SKM-1 (cell line): Measurements from ENCODE around the gene BCDIN3D.
"Not testable (repeated sequence)": the region's sequence is repeated elsewhere in the genome, so short reads cannot be mapped to it uniquely, and the experiment has no call there.

Experiments
- DNase-seq: peaks from one replicate; lab custom pipeline; 2025; ENCODE audit not compliant: unreplicated experiment; lab: John Stamatoyannopoulos, UW

Gene BCDIN3D

GRCh38 chr12:49877066-49877465 is 34.2 kb upstream of the BCDIN3D start:
- DNase-seq, result no peak

GRCh38 chr12:49876070-49876469 is 33.2 kb upstream of the BCDIN3D start:
- no peak for DNase-seq

GRCh38 chr12:49875115-49875720 is 32.3 kb upstream of the BCDIN3D start:
- DNase-seq, result no peak

- no peak for DNase-seq
Observed at GRCh38 chr12:49874142-49874897, 31.4 kb upstream of the BCDIN3D start.

GRCh38 chr12:49873361-49873934 is 30.5 kb upstream of the BCDIN3D start:
- DNase-seq, result no peak

- DNase-seq, result no peak
Observed at GRCh38 chr12:49872781-49873181, 29.9 kb upstream of the BCDIN3D start.

GRCh38 chr12:49872381-49872780 is 29.5 kb upstream of the BCDIN3D start:
- DNase-seq, result no peak

- not testable (repeated sequence) for DNase-seq
Observed at GRCh38 chr12:49871811-49872251, 28.9 kb upstream of the BCDIN3D start.

- no peak for DNase-seq
Observed at GRCh38 chr12:49871263-49871561, 28.3 kb upstream of the BCDIN3D start.

- no peak for DNase-seq
Observed at GRCh38 chr12:49870501-49871262, 27.8 kb upstream of the BCDIN3D start.

- DNase-seq, result no peak
Observed at GRCh38 chr12:49869816-49870500, 27.1 kb upstream of the BCDIN3D start.

GRCh38 chr12:49868952-49869815 is 26.3 kb upstream of the BCDIN3D start:
- no peak for DNase-seq

- DNase-seq, result no peak
Observed at GRCh38 chr12:49868449-49868848, 25.5 kb upstream of the BCDIN3D start.

GRCh38 chr12:49867570-49868341 is 24.9 kb upstream of the BCDIN3D start:
- no peak for DNase-seq

GRCh38 chr12:49866859-49867569 is 24.1 kb upstream of the BCDIN3D start:
- no peak for DNase-seq

GRCh38 chr12:49865782-49866135 is 22.9 kb upstream of the BCDIN3D start:
- DNase-seq, result no peak

GRCh38 chr12:49865109-49865781 is 22.3 kb upstream of the BCDIN3D start:
- DNase-seq, result no peak

- no peak for DNase-seq
Observed at GRCh38 chr12:49864798-49865090, 21.8 kb upstream of the BCDIN3D start.
